Brain microvascular endothelial cell (primary cell): ENCODE data around the gene ABT1.

Experiments
- DNase-seq: peaks from one replicate; pipeline ENCODE4 v3.0.0-alpha.2; 2020
- H3K27ac ChIP-seq: fragments of 250-450 bp; sonication (Bioruptor Pico); 2 replicates; pipeline ENCODE4 v1.5.1; 2020; ENCODE audit warnings: mild to moderate bottlenecking, moderate library complexity
- H3K27me3 ChIP-seq: fragments of 250-450 bp; sonication (Bioruptor Pico); replicated peaks from 2 replicates; pipeline ENCODE4 v1.5.1; 2020; ENCODE audit warnings: mild to moderate bottlenecking
- H3K36me3 ChIP-seq: fragments of 250-450 bp; sonication (Bioruptor Pico); replicated peaks from 2 replicates; pipeline ENCODE4 v1.5.1; 2020; ENCODE audit warnings: mild to moderate bottlenecking
- H3K4me3 ChIP-seq: 2 replicates; pipeline ENCODE4 v1.5.1; 2011; ENCODE audit warnings: low read depth, mild to moderate bottlenecking, control low read depth, low read length, moderate library complexity
- CTCF ChIP-seq: IDR thresholded peaks from 2 replicates; pipeline ENCODE4 v1.5.1; 2011; ENCODE audit warnings: low read depth, mild to moderate bottlenecking, moderate library complexity, low read length, control low read depth, inconsistent platforms; ENCODE audit errors: missing control alignments
- in situ Hi-C: cut with HindIII; loops from 2 replicates; pipeline ENCODE4 v1.10.0; 2017; ENCODE audit warnings: low sequenced_read_pairs, low pct_ligation_motif_present

ABT1 gene

GRCh38 chr6:26640806-26641205 is 44.1 kb downstream of the ABT1 start:
- Histone ChIP-seq H3K27ac (no peak overlapping the region), H3K36me3 (peaks cover 42% of the 10 kb centered on the region), H3K4me3 (no peak overlapping the region), H3K27me3 (no peaks in the 10 kb centered on the region)
- TF ChIP-seq CTCF, result no peak
- in situ Hi-C loops, result no loop called here
- DNase-seq, result no peak

- no peaks in the 10 kb centered on the region for H3K27me3 ChIP-seq
- in situ Hi-C loops, result no loop called here
- DNase-seq, result no peak
- no peak overlapping the region for H3K27ac ChIP-seq
- H3K4me3 ChIP-seq, result no peak overlapping the region
- peaks cover 30% of the 10 kb centered on the region for H3K36me3 ChIP-seq
- no peak for TF ChIP-seq CTCF
Observed at GRCh38 chr6:26646074-26646473, 49.3 kb downstream of the ABT1 start.
